HFFc6 (cell line): ENCODE results near the gene ADCK1. TPM values are rescaled to one million over a fixed set of nuclear protein-coding genes. Genes with fewer than 3 reads are reported as not detected.
"Not testable (repeated sequence)": the region's sequence is repeated elsewhere in the genome, so short reads cannot be mapped to it uniquely, and the experiment has no call there.

Experiments
- DNase-seq: peaks from one replicate; pipeline ENCODE4 v3.0.0-alpha.2; 2018
- H3K27ac Mint-ChIP-seq: 2 replicates; pipeline ENCODE4 v1.8.0; 2020; ENCODE audit warnings: mild to moderate bottlenecking, mixed read lengths
- H3K27me3 Mint-ChIP-seq: 2 replicates; pipeline ENCODE4 v1.8.0; 2021; ENCODE audit warnings: mild to moderate bottlenecking, moderate library complexity, mixed read lengths; ENCODE audit not compliant: insufficient read depth
- H3K36me3 Mint-ChIP-seq: 2 replicates; pipeline ENCODE4 v1.8.0; 2021; ENCODE audit warnings: low read depth, mixed read lengths
- H3K4me1 Mint-ChIP-seq: 2 replicates; pipeline ENCODE4 v1.8.0; 2020; ENCODE audit warnings: low read depth, mixed read lengths
- H3K4me3 Mint-ChIP-seq: 2 replicates; pipeline ENCODE4 v1.8.0; 2020; ENCODE audit warnings: mild to moderate bottlenecking, moderate library complexity, mixed read lengths
- H3K9me3 Mint-ChIP-seq: 2 replicates; pipeline ENCODE4 v1.8.0; 2020; ENCODE audit warnings: mild to moderate bottlenecking, mixed read lengths
- CTCF ChIP-seq: fragments of 200-600 bp; sonication (generic); IDR thresholded peaks from 2 replicates; pipeline ENCODE4 v1.5.0; 2021; ENCODE audit warnings: antibody characterized with exemption, mild to moderate bottlenecking
- total RNA-seq, 6 experiments: library from RNA; stranded (reverse); fragmentation: NEBNext Ultra II Directional; extraction: Animal tissue kit (Norgen Biotek cat#: 25700); gene quantifications; 2 replicates in 1 of 6; 3 replicates in 5 of 6; pipeline ENCODE4 v1.2.3, GENCODE V29; 2021

The ADCK1 gene
- total RNA-seq, 6 experiments from 2014 or later, result 4.4 to 6.3 (median 5.7) TPM

- H3K36me3 Mint-ChIP-seq, result peaks cover 8% of the 10 kb centered on the region; the same call in 1 of the 2 replicates
- H3K27ac Mint-ChIP-seq, result no peak overlapping the region
- DNase-seq, result no peak
- no peak for TF ChIP-seq CTCF
- no peaks in the 10 kb centered on the region for H3K27me3 Mint-ChIP-seq
- H3K4me3 Mint-ChIP-seq, result no peak overlapping the region
- H3K9me3 Mint-ChIP-seq, result peaks cover 8% of the 10 kb centered on the region
- H3K4me1 Mint-ChIP-seq, result no peaks in the 10 kb centered on the region
Measured at GRCh38 chr14:77950371-77951063, 150.6 kb downstream of the ADCK1 start.

- no peak for TF ChIP-seq CTCF
- Mint-ChIP-seq H3K9me3 (no peaks in the 10 kb centered on the region; the same call in 1 of the 2 replicates), H3K27me3 (no peaks in the 10 kb centered on the region), H3K4me3 (no peak overlapping the region), H3K27ac (no peak overlapping the region), H3K4me1 (no peaks in the 10 kb centered on the region), H3K36me3 (no peaks in the 10 kb centered on the region)
- DNase-seq, result no peak
Measured at GRCh38 chr14:77955816-77956484, 156.0 kb downstream of the ADCK1 start.

GRCh38 chr14:77959686-77960085 is 159.8 kb downstream of the ADCK1 start:
- H3K9me3 Mint-ChIP-seq, H3K4me3 Mint-ChIP-seq, H3K36me3 Mint-ChIP-seq, H3K4me1 Mint-ChIP-seq, H3K27ac Mint-ChIP-seq, DNase-seq, H3K27me3 Mint-ChIP-seq: not testable (repeated sequence)

- TF ChIP-seq CTCF, result peak; percentile 32; the same call in 1 of the 2 replicates
- Mint-ChIP-seq H3K9me3 (no peaks in the 10 kb centered on the region), H3K27ac (no peak overlapping the region), H3K36me3 (no peaks in the 10 kb centered on the region), H3K4me1 (peaks cover 5% of the 10 kb centered on the region; the same call in 1 of the 2 replicates), H3K27me3 (no peaks in the 10 kb centered on the region; the same call in 1 of the 2 replicates), H3K4me3 (no peak overlapping the region)
- no peak for DNase-seq
Measured at GRCh38 chr14:77961847-77962580, 162.1 kb downstream of the ADCK1 start.

- no peak for TF ChIP-seq CTCF
- Mint-ChIP-seq H3K27me3 (no peaks in the 10 kb centered on the region; the same call in 1 of the 2 replicates), H3K4me1 (peaks cover 5% of the 10 kb centered on the region; the same call in 1 of the 2 replicates), H3K27ac (no peak overlapping the region), H3K4me3 (no peak overlapping the region), H3K36me3 (no peaks in the 10 kb centered on the region), H3K9me3 (no peaks in the 10 kb centered on the region)
- no peak for DNase-seq
Measured at GRCh38 chr14:77962731-77963520, 163.0 kb downstream of the ADCK1 start.
